IPS-18c (cell line): Measurements from ENCODE around the gene PPP1R12A.
"Not testable (repeated sequence)": the region's sequence is repeated elsewhere in the genome, so short reads cannot be mapped to it uniquely, and the experiment has no call there.

Source experiments
- H3K4me3 ChIP-seq: 2 replicates; pipeline ENCODE4 v1.7.0; 2013; ENCODE audit warnings: low read depth, mild to moderate bottlenecking, low read length, moderate library complexity; ENCODE audit not compliant: insufficient read depth
- H3K9me3 ChIP-seq: one replicate; pipeline ENCODE4 v1.6.1; 2013; ENCODE audit warnings: mild to moderate bottlenecking, low read length, moderate library complexity; ENCODE audit not compliant: control insufficient read depth, insufficient read depth

The PPP1R12A gene

GRCh38 chr12:79916826-79917225 lies 18.1 kb downstream of the PPP1R12A start:
- Histone ChIP-seq H3K4me3 (no peak overlapping the region), H3K9me3 (no peaks in the 10 kb centered on the region)

GRCh38 chr12:79911889-79912656 lies 22.8 kb downstream of the PPP1R12A start:
- Histone ChIP-seq H3K9me3 (no peaks in the 10 kb centered on the region), H3K4me3 (no peak overlapping the region)

GRCh38 chr12:79908366-79908765 lies 26.5 kb downstream of the PPP1R12A start:
- no peak overlapping the region for H3K4me3 ChIP-seq
- no peaks in the 10 kb centered on the region for H3K9me3 ChIP-seq

GRCh38 chr12:79901506-79901905 lies 33.4 kb downstream of the PPP1R12A start:
- Histone ChIP-seq H3K4me3 (no peak overlapping the region), H3K9me3 (no peaks in the 10 kb centered on the region)

- H3K9me3 ChIP-seq = no peaks in the 10 kb centered on the region
- no peak overlapping the region for H3K4me3 ChIP-seq
These were observed 33.9 kb downstream of the PPP1R12A start for GRCh38 chr12:79900951-79901350.

- Histone ChIP-seq H3K4me3 (no peak overlapping the region), H3K9me3 (no peaks in the 10 kb centered on the region)
These were observed 34.7 kb downstream of the PPP1R12A start for GRCh38 chr12:79900199-79900598.

GRCh38 chr12:79897617-79898016 lies 37.3 kb downstream of the PPP1R12A start:
- Histone ChIP-seq H3K9me3 (no peaks in the 10 kb centered on the region), H3K4me3 (no peak overlapping the region)

- Histone ChIP-seq H3K4me3 (no peak overlapping the region), H3K9me3 (no peaks in the 10 kb centered on the region)
These were observed 39.1 kb downstream of the PPP1R12A start for GRCh38 chr12:79895804-79896203.

- Histone ChIP-seq H3K4me3 (no peak overlapping the region), H3K9me3 (no peaks in the 10 kb centered on the region)
These were observed 39.8 kb downstream of the PPP1R12A start for GRCh38 chr12:79895071-79895470.

GRCh38 chr12:79891506-79892162 lies 43.3 kb downstream of the PPP1R12A start:
- Histone ChIP-seq H3K4me3 (no peak overlapping the region), H3K9me3 (no peaks in the 10 kb centered on the region)

- Histone ChIP-seq H3K9me3 (no peaks in the 10 kb centered on the region), H3K4me3 (no peak overlapping the region)
These were observed 47.0 kb downstream of the PPP1R12A start for GRCh38 chr12:79887890-79888289.

- no peaks in the 10 kb centered on the region for H3K9me3 ChIP-seq
- H3K4me3 ChIP-seq = no peak overlapping the region
These were observed 47.9 kb downstream of the PPP1R12A start for GRCh38 chr12:79886917-79887519.

GRCh38 chr12:79885911-79886490 lies 48.9 kb downstream of the PPP1R12A start:
- Histone ChIP-seq H3K9me3 (no peaks in the 10 kb centered on the region), H3K4me3 (no peak overlapping the region)

- no peaks in the 10 kb centered on the region for H3K9me3 ChIP-seq
- H3K4me3 ChIP-seq = no peak overlapping the region
These were observed 50.4 kb downstream of the PPP1R12A start for GRCh38 chr12:79884401-79885006.

GRCh38 chr12:79883216-79883615 lies 51.7 kb downstream of the PPP1R12A start:
- Histone ChIP-seq H3K9me3 (no peaks in the 10 kb centered on the region), H3K4me3 (no peak overlapping the region)

GRCh38 chr12:79881351-79881750 lies 53.5 kb downstream of the PPP1R12A start:
- H3K4me3 ChIP-seq = no peak overlapping the region
- H3K9me3 ChIP-seq = no peaks in the 10 kb centered on the region

- H3K9me3 ChIP-seq, H3K4me3 ChIP-seq: not testable (repeated sequence)
These were observed 56.4 kb downstream of the PPP1R12A start for GRCh38 chr12:79878506-79878905.
